22Rv1 (cell line): ENCODE measurements around the gene CLCC1.
"Not testable (repeated sequence)": the region's sequence is repeated elsewhere in the genome, so short reads cannot be mapped to it uniquely, and the experiment has no call there.

Experiments used
- H3K27ac ChIP-seq: fragments of 450-650 bp; 2 replicates; pipeline ENCODE4 v1.5.1; 2017
- ZFX ChIP-seq: fragments of 450-650 bp; IDR thresholded peaks from 2 replicates; pipeline ENCODE4 v1.6.1; 2017; ENCODE audit warnings: antibody characterized with exemption, borderline replicate concordance
- TF ChIP-seq, protein P1 (sequence below): fragments of 450-650 bp; IDR thresholded peaks from 2 replicates; pipeline ENCODE4 v1.5.1; 2017; ENCODE audit warnings: mild to moderate bottlenecking

The CLCC1 gene

DNA sequence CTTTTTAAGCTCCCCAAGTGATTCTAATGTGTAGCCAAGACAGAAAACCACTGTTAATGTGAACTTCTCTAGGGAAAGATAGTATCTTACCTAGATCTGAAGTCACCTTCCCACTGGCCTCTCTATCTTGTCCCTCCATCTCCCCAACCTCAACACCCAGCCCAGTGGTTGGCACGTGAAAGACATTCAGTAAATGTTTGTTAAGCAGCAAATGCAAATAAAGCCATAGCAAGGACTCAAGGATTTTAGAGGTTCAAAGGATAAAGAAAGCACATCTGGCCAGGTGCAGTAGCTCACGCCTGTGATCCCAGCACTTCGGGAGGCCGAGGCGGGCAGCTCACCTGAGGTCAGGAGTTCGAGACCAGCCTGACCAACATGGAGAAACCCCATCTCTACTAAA lies 9.8 kb downstream of the CLCC1 start:
- no peak overlapping the region; the same call in 1 of the 2 replicates for H3K27ac ChIP-seq
- TF ChIP-seq ZFX: no peak
- TF ChIP-seq, protein P1, sequence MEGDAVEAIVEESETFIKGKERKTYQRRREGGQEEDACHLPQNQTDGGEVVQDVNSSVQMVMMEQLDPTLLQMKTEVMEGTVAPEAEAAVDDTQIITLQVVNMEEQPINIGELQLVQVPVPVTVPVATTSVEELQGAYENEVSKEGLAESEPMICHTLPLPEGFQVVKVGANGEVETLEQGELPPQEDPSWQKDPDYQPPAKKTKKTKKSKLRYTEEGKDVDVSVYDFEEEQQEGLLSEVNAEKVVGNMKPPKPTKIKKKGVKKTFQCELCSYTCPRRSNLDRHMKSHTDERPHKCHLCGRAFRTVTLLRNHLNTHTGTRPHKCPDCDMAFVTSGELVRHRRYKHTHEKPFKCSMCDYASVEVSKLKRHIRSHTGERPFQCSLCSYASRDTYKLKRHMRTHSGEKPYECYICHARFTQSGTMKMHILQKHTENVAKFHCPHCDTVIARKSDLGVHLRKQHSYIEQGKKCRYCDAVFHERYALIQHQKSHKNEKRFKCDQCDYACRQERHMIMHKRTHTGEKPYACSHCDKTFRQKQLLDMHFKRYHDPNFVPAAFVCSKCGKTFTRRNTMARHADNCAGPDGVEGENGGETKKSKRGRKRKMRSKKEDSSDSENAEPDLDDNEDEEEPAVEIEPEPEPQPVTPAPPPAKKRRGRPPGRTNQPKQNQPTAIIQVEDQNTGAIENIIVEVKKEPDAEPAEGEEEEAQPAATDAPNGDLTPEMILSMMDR: no peak

DNA sequence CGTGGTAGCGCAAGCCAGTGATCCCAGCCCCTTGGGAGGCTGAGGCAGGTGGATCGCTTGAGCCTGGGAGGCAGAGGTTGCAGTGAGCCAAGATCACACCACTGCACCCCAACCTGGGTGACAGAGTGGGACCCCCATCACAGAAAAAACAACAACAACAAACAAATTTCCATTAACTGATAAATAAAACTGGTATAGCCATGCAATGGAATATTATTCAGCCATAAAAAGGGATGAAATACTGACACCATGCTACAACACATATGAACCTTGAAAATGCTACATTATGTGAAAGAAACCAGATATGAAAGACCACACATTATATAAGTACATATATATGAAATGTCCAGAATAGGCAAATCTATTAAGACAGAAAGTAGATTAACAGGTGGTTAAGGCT lies 12.0 kb downstream of the CLCC1 start:
- no peak overlapping the region for H3K27ac ChIP-seq
- no peak for TF ChIP-seq ZFX
- TF ChIP-seq, protein P1: no peak

DNA sequence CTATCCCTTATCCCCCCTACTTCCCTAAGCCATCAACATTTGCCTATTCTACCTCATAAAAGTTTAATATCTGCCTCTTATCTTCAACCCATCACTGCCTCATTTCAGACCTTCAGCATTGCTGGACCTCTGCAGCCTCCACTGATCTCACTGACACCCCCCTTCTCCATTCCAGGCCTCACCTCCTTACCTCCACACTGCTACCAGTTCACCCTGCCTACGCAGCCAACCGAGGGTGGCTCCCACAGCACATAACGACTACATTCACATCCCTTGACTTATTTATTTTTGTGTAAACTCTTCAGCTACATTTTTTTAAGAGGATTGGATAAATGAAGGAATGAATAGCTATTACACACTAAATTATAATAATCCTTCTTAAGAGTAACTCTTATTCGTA lies 14.2 kb downstream of the CLCC1 start:
- H3K27ac ChIP-seq: no peak overlapping the region
- TF ChIP-seq, protein P1: no peak
- TF ChIP-seq ZFX: no peak

GRCh38 chr1:108947871-108948525 lies 15.3 kb downstream of the CLCC1 start:
- H3K27ac ChIP-seq: peak overlapping the region; percentile 14; the same call in 1 of the 2 replicates
- no peak for TF ChIP-seq ZFX
- TF ChIP-seq, protein P1: no peak

DNA sequence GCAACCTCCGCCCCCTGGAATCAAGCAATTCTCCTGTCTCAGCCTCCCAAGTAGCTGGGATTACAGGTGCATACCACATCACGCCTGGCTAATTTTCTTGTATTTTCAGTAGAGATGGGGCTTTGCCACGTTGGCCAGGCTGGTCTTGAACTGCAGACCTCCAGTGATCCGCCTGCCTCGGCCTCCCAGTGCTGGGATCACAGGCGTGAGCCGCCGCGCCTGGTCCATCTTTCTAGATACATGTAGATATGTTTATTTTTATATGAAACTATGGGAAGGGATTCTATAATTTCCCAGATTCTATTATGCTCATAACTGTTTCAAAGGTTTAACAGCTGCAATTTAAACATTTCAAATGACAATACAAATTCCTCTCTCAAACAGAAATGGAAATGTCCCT lies 27.1 kb downstream of the CLCC1 start:
- no peak overlapping the region for H3K27ac ChIP-seq
- TF ChIP-seq ZFX: no peak
- TF ChIP-seq, protein P1: no peak

GRCh38 chr1:108933944-108934343 lies 29.3 kb downstream of the CLCC1 start:
- TF ChIP-seq, protein P1: no peak
- TF ChIP-seq ZFX: no peak
- H3K27ac ChIP-seq: no peak overlapping the region

DNA sequence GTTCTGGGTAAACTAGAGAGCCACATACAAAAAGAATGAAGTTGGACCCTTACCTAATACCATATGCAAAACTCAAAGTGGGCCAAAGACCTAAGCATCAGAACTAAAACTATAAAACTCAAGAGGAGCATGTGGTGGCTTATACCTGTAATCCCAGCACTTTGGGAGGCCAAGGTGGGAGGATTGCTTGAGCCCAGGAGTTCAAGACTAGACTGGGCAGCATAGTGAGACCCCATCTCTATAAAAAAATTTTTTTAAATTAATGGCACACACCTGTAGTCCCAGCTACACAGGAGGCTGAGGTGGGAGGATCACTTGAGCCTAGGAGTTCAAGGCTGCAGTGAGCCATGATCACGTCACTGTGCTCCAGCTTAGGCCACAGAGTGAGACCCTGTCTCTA lies 35.7 kb downstream of the CLCC1 start:
- not testable (repeated sequence) for H3K27ac ChIP-seq

DNA sequence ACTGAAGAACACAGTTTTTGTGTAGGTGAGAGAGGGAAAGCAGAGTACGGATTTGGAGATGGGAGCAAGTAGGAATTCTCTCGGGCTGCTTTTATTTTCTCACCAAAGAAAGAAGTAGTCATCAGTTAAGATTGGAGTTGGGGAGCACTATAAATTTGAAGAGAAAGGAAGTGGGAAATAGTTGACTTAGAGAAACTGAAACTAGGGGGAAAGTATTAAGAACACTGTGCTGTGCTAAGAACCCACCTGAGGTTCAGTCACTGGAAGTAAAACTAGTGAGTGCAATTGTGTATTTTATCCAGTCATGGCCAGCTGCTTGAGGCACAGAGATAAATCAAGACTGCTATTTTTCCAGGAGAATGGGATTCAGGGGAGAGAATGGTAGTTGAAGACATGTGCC lies 37.4 kb downstream of the CLCC1 start:
- H3K27ac ChIP-seq: no peak overlapping the region
- TF ChIP-seq, protein P1: no peak
- no peak for TF ChIP-seq ZFX
